ENCODE data around the gene MS4A6E. TPM values are rescaled to one million over a fixed set of nuclear protein-coding genes. Genes with fewer than 3 reads are reported as not detected.

The MS4A6E gene
- total RNA-seq, 2 donors from 2014 or later: not detected

DNA sequence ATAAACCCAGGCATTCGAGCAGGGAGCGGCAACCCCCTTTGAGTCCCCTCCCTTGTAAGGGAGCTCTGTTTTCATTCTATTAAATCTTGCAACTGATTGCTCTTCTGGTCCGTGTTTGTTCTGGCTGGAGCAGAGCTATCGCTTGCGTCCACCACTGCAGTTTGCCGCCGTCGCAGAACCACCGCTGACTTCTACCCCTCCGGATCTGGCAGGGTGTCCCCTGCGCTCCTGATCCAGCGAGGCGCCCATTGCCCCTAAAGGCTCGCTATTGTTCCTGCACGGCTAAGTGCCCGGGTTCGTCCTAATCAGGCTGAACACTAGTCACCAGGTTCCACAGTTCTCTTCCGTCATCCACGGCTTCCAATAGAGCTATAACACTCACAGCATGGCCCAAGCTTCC, 40.8 kb downstream of the MS4A6E start:
- no peaks in the 10 kb centered on the region for H3K27me3 ChIP-seq (replicated peaks; ENCODE audit: insufficient read depth)
- no peaks in the 10 kb centered on the region for H3K9me3 ChIP-seq
- no peak for DNase-seq (ENCODE audit: low spot score)
- TF ChIP-seq, protein P1, sequence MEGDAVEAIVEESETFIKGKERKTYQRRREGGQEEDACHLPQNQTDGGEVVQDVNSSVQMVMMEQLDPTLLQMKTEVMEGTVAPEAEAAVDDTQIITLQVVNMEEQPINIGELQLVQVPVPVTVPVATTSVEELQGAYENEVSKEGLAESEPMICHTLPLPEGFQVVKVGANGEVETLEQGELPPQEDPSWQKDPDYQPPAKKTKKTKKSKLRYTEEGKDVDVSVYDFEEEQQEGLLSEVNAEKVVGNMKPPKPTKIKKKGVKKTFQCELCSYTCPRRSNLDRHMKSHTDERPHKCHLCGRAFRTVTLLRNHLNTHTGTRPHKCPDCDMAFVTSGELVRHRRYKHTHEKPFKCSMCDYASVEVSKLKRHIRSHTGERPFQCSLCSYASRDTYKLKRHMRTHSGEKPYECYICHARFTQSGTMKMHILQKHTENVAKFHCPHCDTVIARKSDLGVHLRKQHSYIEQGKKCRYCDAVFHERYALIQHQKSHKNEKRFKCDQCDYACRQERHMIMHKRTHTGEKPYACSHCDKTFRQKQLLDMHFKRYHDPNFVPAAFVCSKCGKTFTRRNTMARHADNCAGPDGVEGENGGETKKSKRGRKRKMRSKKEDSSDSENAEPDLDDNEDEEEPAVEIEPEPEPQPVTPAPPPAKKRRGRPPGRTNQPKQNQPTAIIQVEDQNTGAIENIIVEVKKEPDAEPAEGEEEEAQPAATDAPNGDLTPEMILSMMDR (IDR thresholded peaks at IDR 0.05): no peak
- no peaks in the 10 kb centered on the region for H3K36me3 ChIP-seq
- no peak for ATAC-seq (ENCODE audit: insufficient number of reproducible peaks, low FRiP score, low read depth)
- H3K27ac ChIP-seq: no peak overlapping the region
- H3K4me1 ChIP-seq (ENCODE audit: control insufficient read depth in 1 of 2, low read depth in 2 of 2): no peaks in the 10 kb centered on the region
- H3K4me3 ChIP-seq: no peak overlapping the region

GRCh38 chr11:60370252-60370810, 43.3 kb downstream of the MS4A6E start:
- Histone ChIP-seq H3K36me3 (no peaks in the 10 kb centered on the region), H3K27ac (no peak overlapping the region), H3K4me3 (no peak overlapping the region), H3K4me1 (ENCODE audit: control insufficient read depth in 1 of 2, low read depth in 2 of 2) (no peaks in the 10 kb centered on the region), H3K9me3 (no peaks in the 10 kb centered on the region), H3K27me3 (replicated peaks; ENCODE audit: insufficient read depth) (no peaks in the 10 kb centered on the region)
- TF ChIP-seq, protein P1 (IDR thresholded peaks at IDR 0.05): no peak
- DNase-seq (ENCODE audit: low spot score): no peak
- ATAC-seq (ENCODE audit: insufficient number of reproducible peaks, low FRiP score, low read depth): no peak

- ATAC-seq (ENCODE audit: insufficient number of reproducible peaks, low FRiP score, low read depth): no peak
These were observed 43.8 kb downstream of the MS4A6E start for GRCh38 chr11:60370811-60371298.

DNA sequence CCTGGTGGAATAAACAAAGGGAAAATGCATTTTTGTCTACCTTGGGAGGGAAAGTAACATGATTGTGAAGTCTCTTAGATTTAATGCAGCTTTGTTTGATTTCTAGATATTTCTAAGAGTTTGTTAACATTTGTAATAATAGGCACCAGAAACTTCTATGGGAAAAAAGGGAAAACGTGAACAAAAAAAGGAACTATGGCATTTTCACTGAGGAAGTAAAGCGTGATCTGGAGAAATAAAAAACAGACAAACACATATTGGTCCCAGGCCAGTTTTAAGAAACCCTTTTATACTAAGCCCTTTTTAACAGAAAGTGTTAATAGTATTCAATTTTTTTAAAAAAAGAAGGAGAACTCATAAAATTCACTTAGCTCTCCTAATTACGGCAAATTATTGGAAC, 44.3 kb downstream of the MS4A6E start:
- Histone ChIP-seq H3K27ac (no peak overlapping the region), H3K4me1 (ENCODE audit: control insufficient read depth in 1 of 2, low read depth in 2 of 2) (no peaks in the 10 kb centered on the region), H3K9me3 (no peaks in the 10 kb centered on the region), H3K4me3 (no peak overlapping the region), H3K27me3 (replicated peaks; ENCODE audit: insufficient read depth) (no peaks in the 10 kb centered on the region), H3K36me3 (no peaks in the 10 kb centered on the region)
- ATAC-seq (ENCODE audit: insufficient number of reproducible peaks, low FRiP score, low read depth) (no peak), DNase-seq (ENCODE audit: low spot score) (no peak)
- TF ChIP-seq, protein P1 (IDR thresholded peaks at IDR 0.05): no peak

More at GRCh38 chr11:60370811-60371298, 43.8 kb downstream of the MS4A6E start:
- Histone ChIP-seq H3K27ac (no peak overlapping the region), H3K4me1 (ENCODE audit: control insufficient read depth in 1 of 2, low read depth in 2 of 2) (no peaks in the 10 kb centered on the region), H3K27me3 (replicated peaks; ENCODE audit: insufficient read depth) (no peaks in the 10 kb centered on the region), H3K36me3 (no peaks in the 10 kb centered on the region), H3K4me3 (no peak overlapping the region), H3K9me3 (no peaks in the 10 kb centered on the region)
- no peak for DNase-seq (ENCODE audit: low spot score)
- TF ChIP-seq, protein P1 (IDR thresholded peaks at IDR 0.05): no peak

DNA sequence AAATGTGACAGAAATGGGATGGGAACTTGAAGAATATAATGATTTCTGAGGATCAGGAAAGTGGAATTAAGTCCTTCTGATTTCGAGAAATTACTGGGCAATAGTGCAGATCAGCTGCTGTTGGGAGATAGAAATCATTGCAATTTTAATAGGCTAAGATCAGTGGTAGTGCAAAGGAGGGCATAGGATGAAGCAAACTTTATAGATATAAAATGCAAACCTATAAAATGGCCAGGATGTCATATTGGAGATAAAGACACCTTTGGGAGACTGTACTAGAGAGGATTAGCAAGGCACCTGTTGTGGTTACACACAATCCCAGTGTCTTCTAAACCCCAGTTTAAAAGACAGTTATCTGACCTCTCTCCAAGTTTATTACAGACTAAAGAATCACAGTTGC, 44.8 kb downstream of the MS4A6E start:
- DNase-seq (ENCODE audit: low spot score) (no peak), ATAC-seq (ENCODE audit: insufficient number of reproducible peaks, low FRiP score, low read depth) (no peak)
- H3K27ac ChIP-seq: no peak overlapping the region
- H3K4me1 ChIP-seq (ENCODE audit: control insufficient read depth in 1 of 2, low read depth in 2 of 2): no peaks in the 10 kb centered on the region
- H3K36me3 ChIP-seq: no peaks in the 10 kb centered on the region
- TF ChIP-seq, protein P1 (IDR thresholded peaks at IDR 0.05): no peak
- H3K9me3 ChIP-seq: no peaks in the 10 kb centered on the region
- no peak overlapping the region for H3K4me3 ChIP-seq
- H3K27me3 ChIP-seq (replicated peaks; ENCODE audit: insufficient read depth): no peaks in the 10 kb centered on the region

Data from thoracic aorta (tissue), 2 donors.